ENCODE results near the gene WNT7B. TPM values are rescaled to one million over a fixed set of nuclear protein-coding genes. Genes with fewer than 3 reads are reported as not detected.

WNT7B gene
- total and polyA plus RNA-seq, 2 donors (not counting 1 experiment from before 2014, with no cell fraction given), result 0.22 to 0.67 TPM

DNA sequence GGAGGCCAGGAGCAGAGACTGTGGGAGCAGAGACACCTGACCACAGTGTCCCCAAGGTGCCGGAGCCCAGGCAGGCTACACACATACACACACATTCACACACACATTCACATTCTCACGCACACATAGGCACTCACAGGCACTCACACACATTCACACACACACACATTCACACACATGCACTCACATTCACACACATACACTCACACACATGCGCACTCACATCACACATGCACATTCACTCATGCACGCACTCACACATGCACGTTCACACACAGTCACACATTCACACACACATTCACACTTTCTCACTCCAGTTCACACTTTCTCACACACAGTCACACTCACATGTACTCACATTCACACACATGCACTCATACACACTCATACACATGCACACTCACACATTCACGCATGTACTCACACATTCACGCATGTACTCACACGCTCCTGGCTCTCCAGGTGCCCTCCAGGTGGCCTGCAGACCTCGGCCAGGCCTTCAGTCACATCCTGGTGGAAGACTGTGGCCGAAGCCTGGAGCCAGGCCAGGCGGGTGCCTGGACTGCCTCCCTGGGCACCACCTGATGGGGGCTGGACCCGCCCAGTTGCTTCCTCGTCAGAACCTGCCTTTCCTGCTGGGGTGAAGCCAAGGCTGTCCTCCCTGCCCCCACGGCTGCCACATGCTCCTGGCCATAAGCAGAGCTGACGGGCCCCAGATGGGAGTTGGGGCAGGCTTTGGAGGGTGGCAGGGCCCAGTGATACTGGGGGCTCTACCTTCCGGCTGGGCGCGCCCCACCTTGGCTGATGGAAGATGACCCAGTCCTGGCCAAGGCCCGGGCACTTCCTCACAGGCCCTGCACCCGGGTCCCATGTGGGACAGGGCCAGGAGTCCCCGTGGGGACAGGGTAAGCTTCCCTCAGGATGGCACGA is 89.5 kb downstream of the WNT7B start:
- Histone ChIP-seq H3K4me3 (ENCODE audit: control extremely low read depth in 1 of 5, extremely low read depth in 1 of 5, insufficient read depth in 1 of 5, low read depth in 2 of 5, low read length in 4 of 5) (no peak overlapping the region), H3K79me2 (ENCODE audit: control insufficient read depth, insufficient read depth, low read length) (no peaks in the 10 kb centered on the region), H3K4me2 (replicated peaks; ENCODE audit: low read depth, low read length, poor library complexity, severe bottlenecking) (no peak overlapping the region), H3K27ac (ENCODE audit: low read length in 2 of 2) (no peak overlapping the region), H3K4me1 (ENCODE audit: control insufficient read depth in 2 of 2, insufficient read depth in 2 of 2, low read length in 2 of 2) (no peaks in the 10 kb centered on the region), H2AFZ (ENCODE audit: insufficient read depth, low read depth, low read length, poor library complexity, severe bottlenecking) (no peak overlapping the region), H3K36me3 (replicated peaks in 1 of 2; ENCODE audit: control extremely low read depth in 1 of 2, control insufficient read depth in 1 of 2, extremely low read depth in 1 of 2, insufficient read depth in 2 of 2, low read length in 1 of 2) (no peaks in the 10 kb centered on the region), H3K27me3 (replicated peaks in 1 of 4; ENCODE audit: control extremely low read depth in 1 of 4, control insufficient read depth in 3 of 4, insufficient read depth in 4 of 4, low read length in 3 of 4) (peaks cover 0 to 32% (median 2%) of the 10 kb centered on the region in 4 experiments), H3K9ac (ENCODE audit: low read length) (no peak overlapping the region), H3K9me3 (ENCODE audit: control extremely low read depth in 1 of 3, control insufficient read depth in 2 of 3, insufficient read depth in 1 of 3, low read length in 2 of 3) (peaks cover 0 to 14% (median 0%) of the 10 kb centered on the region in 3 donors), H4K20me1 (ENCODE audit: control insufficient read depth, insufficient read depth, low read length, poor library complexity, severe bottlenecking) (no peaks in the 10 kb centered on the region)
- Mint-ChIP-seq H3K27ac (no peak overlapping the region), H3K9me3 (ENCODE audit: insufficient read depth) (no peaks in the 10 kb centered on the region), H3K4me1 (no peaks in the 10 kb centered on the region), H3K4me3 (no peak overlapping the region), H3K27me3 (peaks cover 16% of the 10 kb centered on the region)
- DNase-seq (no peak), ATAC-seq (ENCODE audit: low read depth) (no peak)
- ChIA-PET CTCF (no interaction called here), POLR2A (no interaction called here)
- TF ChIP-seq CTCF (IDR thresholded peaks at IDR 0.05) (no peak), EZH2 (IDR thresholded peaks at IDR 0.05; ENCODE audit: borderline replicate concordance, insufficient read depth, low read depth, low read length, poor library complexity, severe bottlenecking) (no peak)
- intact Hi-C loops (cut with micrococcal nuclease), result no loop called here
- 87% methylated on average over 20 of the region's 22 CpGs for WGBS (ENCODE audit: insufficient coverage)

- Histone ChIP-seq H3K27me3 (replicated peaks in 1 of 4; ENCODE audit: control extremely low read depth in 1 of 4, control insufficient read depth in 3 of 4, insufficient read depth in 4 of 4, low read length in 3 of 4) (peaks cover 0 to 31% (median 2%) of the 10 kb centered on the region in 4 experiments), H3K4me2 (replicated peaks; ENCODE audit: low read depth, low read length, poor library complexity, severe bottlenecking) (no peak overlapping the region), H3K4me1 (ENCODE audit: control insufficient read depth in 2 of 2, insufficient read depth in 2 of 2, low read length in 2 of 2) (no peaks in the 10 kb centered on the region), H3K79me2 (ENCODE audit: control insufficient read depth, insufficient read depth, low read length) (no peaks in the 10 kb centered on the region), H3K9ac (ENCODE audit: low read length) (no peak overlapping the region), H4K20me1 (ENCODE audit: control insufficient read depth, insufficient read depth, low read length, poor library complexity, severe bottlenecking) (no peaks in the 10 kb centered on the region), H3K36me3 (replicated peaks in 1 of 2; ENCODE audit: control extremely low read depth in 1 of 2, control insufficient read depth in 1 of 2, extremely low read depth in 1 of 2, insufficient read depth in 2 of 2, low read length in 1 of 2) (no peaks in the 10 kb centered on the region), H2AFZ (ENCODE audit: insufficient read depth, low read depth, low read length, poor library complexity, severe bottlenecking) (no peak overlapping the region), H3K4me3 (ENCODE audit: control extremely low read depth in 1 of 5, extremely low read depth in 1 of 5, insufficient read depth in 1 of 5, low read depth in 2 of 5, low read length in 4 of 5) (no peak overlapping the region), H3K27ac (ENCODE audit: low read length in 2 of 2) (no peak overlapping the region), H3K9me3 (ENCODE audit: control extremely low read depth in 1 of 3, control insufficient read depth in 2 of 3, insufficient read depth in 1 of 3, low read length in 2 of 3) (peaks cover 0 to 13% (median 0%) of the 10 kb centered on the region in 3 donors)
- POLR2A ChIA-PET, result no interaction called here
- no peaks in the 10 kb centered on the region for H3K9me3 Mint-ChIP-seq (ENCODE audit: insufficient read depth)
- no peak for ATAC-seq (ENCODE audit: low read depth)
- intact Hi-C loops (cut with micrococcal nuclease), result no loop called here
- H3K4me1 Mint-ChIP-seq, result no peaks in the 10 kb centered on the region
- 83% methylated on average over 2 of the region's 7 CpGs for WGBS (ENCODE audit: insufficient coverage)
- peaks cover 21% of the 10 kb centered on the region for H3K27me3 Mint-ChIP-seq
- H3K4me3 Mint-ChIP-seq, result no peak overlapping the region
- TF ChIP-seq EZH2 (IDR thresholded peaks at IDR 0.05; ENCODE audit: borderline replicate concordance, insufficient read depth, low read depth, low read length, poor library complexity, severe bottlenecking), result no peak
- TF ChIP-seq CTCF (IDR thresholded peaks at IDR 0.05), result no peak
- DNase-seq, result no peak
- no peak overlapping the region for H3K27ac Mint-ChIP-seq
- CTCF ChIA-PET, result no interaction called here
Measured at GRCh38 chr22:45886540-45886939, 90.4 kb downstream of the WNT7B start.

Data from B cell (primary cell).